Thyroid gland (tissue), 4 donors: ENCODE results near the gene ABCG8.

Experiments used
- CTCF ChIP-seq, 6 experiments: fragments of 200-600 bp in 3 of 6; fragments of 450-650 bp in 3 of 6; sonication (generic) in 3 of 6; IDR thresholded peaks; one replicate each; pipeline ENCODE4 v1.5.1; 2016 to 2019; ENCODE audit warnings: antibody characterized with exemption in 6 of 6, mild to moderate bottlenecking in 2 of 6, inconsistent platforms in 1 of 6, moderate library complexity in 1 of 6
- POLR2A ChIP-seq, 2 donors: fragments of 450-650 bp; IDR thresholded peaks; one replicate each; pipeline ENCODE4 v1.6.1; 2017; ENCODE audit warnings: antibody characterized with exemption in 2 of 2, mild to moderate bottlenecking in 2 of 2, moderate library complexity in 1 of 2

GRCh38 chr2:43880952-43881351, 42.2 kb downstream of the ABCG8 start:
- TF ChIP-seq CTCF (IDR thresholded peaks at IDR 0.05) (no peak), POLR2A (IDR thresholded peaks at IDR 0.05) (no peak)
